ENCODE results near the gene RIPK1. TPM values are rescaled to one million over a fixed set of nuclear protein-coding genes. Genes with fewer than 3 reads are reported as not detected.
A peak's percentile ranks its signal among the peaks of the same experiment; 100 is the strongest.
"Not testable (repeated sequence)": the region's sequence is repeated elsewhere in the genome, so short reads cannot be mapped to it uniquely, and the experiment has no call there.

RIPK1 gene
- total and polyA plus RNA-seq, 9 of the 15 experiments (the other 6 are each of a cell fraction or from before 2014, with no cell fraction given): 3.8 to 24.9 (median 17.7) TPM

DNA sequence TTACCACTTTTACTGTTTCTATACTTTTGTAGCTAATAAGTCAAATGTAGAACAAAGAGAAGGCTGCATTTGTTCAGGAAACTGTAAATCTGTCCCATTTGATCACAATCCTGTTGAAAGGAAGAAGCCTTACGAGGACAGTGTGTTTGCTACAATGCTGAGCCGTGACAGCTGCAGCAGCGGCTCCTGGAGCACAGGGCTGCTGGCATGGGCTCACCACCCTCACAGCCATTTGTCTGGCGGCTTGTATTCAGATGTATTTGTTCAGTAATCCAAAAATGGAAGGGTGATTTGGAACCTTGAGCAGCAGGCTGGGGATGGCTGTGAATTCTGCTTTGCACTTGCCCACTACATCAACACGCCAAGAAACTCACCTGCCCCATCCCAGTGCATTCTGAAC lies 83.4 kb downstream of the RIPK1 start:
- in situ Hi-C loops (cut with MboI) (loop anchor here (5.0 kb wide), 1 partner anchor 96 kb away; no protein-coding TSS in a partner anchor), intact Hi-C loops (cut with micrococcal nuclease) (no loop called here)
- H3K27ac ChIP-seq (ENCODE audit: extremely low read depth, low read depth, low read length): no peak overlapping the region
- H3K27me3 ChIP-seq (ENCODE audit: control insufficient read depth in 2 of 2, insufficient read depth in 2 of 2, low read length in 2 of 2): no peaks in the 10 kb centered on the region
- 70% methylated on average over 5 of the region's 5 CpGs for WGBS (ENCODE audit: insufficient coverage, low coverage, missing lambda C conversion rate)
- ChIA-PET CTCF (ENCODE audit: low intra/inter-chr PET ratio) (interaction anchor here (0.6 kb wide), 1 partner anchor 96 kb away, joined by 3 read pairs; no protein-coding TSS in a partner anchor), POLR2A (interaction anchor here (0.7 to 2.9 kb wide), 4 partner anchors 8 to 110 kb away, joined by 3 to 8 read pairs (median 6); no protein-coding TSS in a partner anchor)
- H3K9me3 ChIP-seq (replicated peaks; ENCODE audit: control insufficient read depth, insufficient read depth, low read depth, low read length): no peaks in the 10 kb centered on the region
- peaks cover under 1 to 8% of the 10 kb centered on the region in 2 experiments; a peak in 2 of 5 replicates for H3K4me1 ChIP-seq (replicated peaks in 1 of 2; ENCODE audit: control insufficient read depth in 2 of 2, insufficient read depth in 2 of 2, low read length in 2 of 2)
- ATAC-seq (no peak), FAIRE-seq (no peak), DNase-seq (ENCODE audit: extremely low read depth in 1 of 4, low spot score in 3 of 4) (no peak)
- no peak overlapping the region for H3K4me3 ChIP-seq
- H3K9ac ChIP-seq (ENCODE audit: insufficient read depth in 1 of 2, low read depth in 2 of 2, low read length in 2 of 2): no peak overlapping the region
- no peak for TF ChIP-seq FOXK2 (conservative IDR thresholded peaks at IDR 0.05 in 1 of 2, IDR thresholded peaks at IDR 0.05 in 1 of 2; ENCODE audit: low read depth in 2 of 2)
- H2AFZ ChIP-seq (ENCODE audit: low read depth, low read length): no peak overlapping the region
- no peaks in the 10 kb centered on the region for H3K9me1 ChIP-seq (ENCODE audit: control insufficient read depth, insufficient read depth, low read length)
- BruUV-seq (replicated peaks): no TSS peak
- H3K4me2 ChIP-seq (ENCODE audit: insufficient read depth, low read length): no peak overlapping the region
- H3K36me3 ChIP-seq (ENCODE audit: control insufficient read depth, insufficient read depth, low read length): peaks cover 19% of the 10 kb centered on the region; the same call in 2 of the 3 replicates
- H4K20me1 ChIP-seq (replicated peaks; ENCODE audit: control insufficient read depth, insufficient read depth, low read length): peaks cover under 1% of the 10 kb centered on the region; the same call in 1 of the 2 replicates
- H3K79me2 ChIP-seq (ENCODE audit: control insufficient read depth, insufficient read depth, low read length): peaks cover 2% of the 10 kb centered on the region; the same call in 2 of the 3 replicates

DNA sequence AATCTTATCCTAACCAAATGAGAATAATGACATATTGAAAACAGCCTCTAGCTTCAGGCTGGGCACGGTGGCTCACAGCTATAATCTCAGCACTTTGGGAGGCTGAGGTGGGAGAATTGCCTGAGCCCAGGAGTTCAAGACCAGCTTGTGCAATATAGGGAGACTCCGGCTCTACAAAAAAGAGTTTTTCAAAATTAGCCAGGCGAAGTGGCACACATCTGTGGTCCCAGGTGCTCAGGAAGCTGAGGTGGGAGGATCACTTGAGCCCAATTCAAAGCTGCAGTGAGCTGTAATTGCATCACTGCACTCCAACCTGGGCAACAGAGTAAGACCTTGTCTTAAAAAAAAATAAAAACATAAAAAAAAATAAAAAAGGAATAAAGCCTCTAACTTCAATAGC lies 84.4 kb downstream of the RIPK1 start:
- CTCF ChIA-PET (ENCODE audit: low intra/inter-chr PET ratio): no interaction called here

DNA sequence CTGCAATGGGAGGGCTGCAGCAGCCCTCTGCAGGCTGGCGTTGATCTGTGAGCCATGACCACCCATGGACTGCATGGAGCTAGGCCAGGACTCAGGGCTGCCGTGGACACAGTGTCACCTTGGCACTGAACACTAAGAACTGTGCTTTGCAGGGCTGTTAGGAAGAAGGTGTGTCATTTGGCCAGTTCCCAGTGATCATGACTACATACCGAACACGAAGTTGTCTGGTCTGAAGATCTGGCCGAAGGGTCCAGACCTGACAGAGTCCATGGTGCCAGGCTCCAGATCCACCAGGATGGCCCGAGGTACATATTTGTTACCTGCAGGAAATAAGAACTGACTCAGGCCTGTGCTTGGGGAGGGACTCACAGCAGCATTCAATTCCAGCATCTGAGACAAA lies 87.1 kb downstream of the RIPK1 start:
- BruUV-seq (replicated peaks); H4K20me1 ChIP-seq (replicated peaks; ENCODE audit: control insufficient read depth, insufficient read depth, low read length); H2AFZ ChIP-seq (ENCODE audit: low read depth, low read length); H3K4me3 ChIP-seq; H3K9ac ChIP-seq (ENCODE audit: insufficient read depth in 1 of 2, low read depth in 2 of 2, low read length in 2 of 2); DNase-seq (ENCODE audit: extremely low read depth in 1 of 4, low spot score in 3 of 4); ATAC-seq; H3K9me1 ChIP-seq (ENCODE audit: control insufficient read depth, insufficient read depth, low read length); intact Hi-C loops (cut with micrococcal nuclease); H3K27me3 ChIP-seq (ENCODE audit: control insufficient read depth in 2 of 2, insufficient read depth in 2 of 2, low read length in 2 of 2); in situ Hi-C loops (cut with MboI); H3K9me3 ChIP-seq (replicated peaks; ENCODE audit: control insufficient read depth, insufficient read depth, low read depth, low read length); H3K4me2 ChIP-seq (ENCODE audit: insufficient read depth, low read length); CTCF ChIA-PET (ENCODE audit: low intra/inter-chr PET ratio); H3K27ac ChIP-seq (ENCODE audit: extremely low read depth, low read depth, low read length): not testable (repeated sequence)
- H3K4me1 ChIP-seq (replicated peaks in 1 of 2; ENCODE audit: control insufficient read depth in 2 of 2, insufficient read depth in 2 of 2, low read length in 2 of 2): peaks cover 23 to 36% of the 10 kb centered on the region in 2 experiments
- FAIRE-seq: peak; percentile 29
- peaks cover 19% of the 10 kb centered on the region; the same call in 2 of the 3 replicates for H3K36me3 ChIP-seq (ENCODE audit: control insufficient read depth, insufficient read depth, low read length)
- peaks cover 19% of the 10 kb centered on the region; the same call in 2 of the 3 replicates for H3K79me2 ChIP-seq (ENCODE audit: control insufficient read depth, insufficient read depth, low read length)
- POLR2A ChIA-PET: interaction anchor here (0.6 to 1.5 kb wide), 3 partner anchors 16 to 26 kb away, joined by 3 to 4 read pairs (median 3); no protein-coding TSS in a partner anchor
- 84% methylated on average over 6 of the region's 6 CpGs for WGBS (ENCODE audit: insufficient coverage, low coverage, missing lambda C conversion rate)

More for the DNA sequence above, 84.4 kb downstream of the RIPK1 start:
- H3K4me3 ChIP-seq: no peak overlapping the region
- no peak overlapping the region for H3K27ac ChIP-seq (ENCODE audit: extremely low read depth, low read depth, low read length)
- H3K9ac ChIP-seq (ENCODE audit: insufficient read depth in 1 of 2, low read depth in 2 of 2, low read length in 2 of 2): no peak overlapping the region; a peak in 1 of 4 replicates
- H2AFZ ChIP-seq (ENCODE audit: low read depth, low read length): no peak overlapping the region
- H3K4me1 ChIP-seq (replicated peaks in 1 of 2; ENCODE audit: control insufficient read depth in 2 of 2, insufficient read depth in 2 of 2, low read length in 2 of 2): peaks cover 3 to 17% of the 10 kb centered on the region in 2 experiments; a peak in 2 of 5 replicates
- in situ Hi-C loops (cut with MboI): loop anchor here (5.0 kb wide), 1 partner anchor 95 kb away; no protein-coding TSS in a partner anchor
- ATAC-seq (no peak), DNase-seq (ENCODE audit: extremely low read depth in 1 of 4, low spot score in 3 of 4) (no peak), FAIRE-seq (no peak)
- H3K9me3 ChIP-seq (replicated peaks; ENCODE audit: control insufficient read depth, insufficient read depth, low read depth, low read length): no peaks in the 10 kb centered on the region
- WGBS (ENCODE audit: insufficient coverage, low coverage, missing lambda C conversion rate): 74% methylated on average over 3 of the region's 3 CpGs
- no peak overlapping the region for H3K4me2 ChIP-seq (ENCODE audit: insufficient read depth, low read length)
- POLR2A ChIA-PET: interaction anchor here (0.6 to 1.6 kb wide), 5 partner anchors 9 to 153 kb away, joined by 3 to 8 read pairs (median 3); partner anchors contain the start of gene NQO2
- H4K20me1 ChIP-seq (replicated peaks; ENCODE audit: control insufficient read depth, insufficient read depth, low read length): peaks cover 3% of the 10 kb centered on the region; the same call in 1 of the 2 replicates
- TF ChIP-seq U2AF2 (optimal IDR thresholded peaks at IDR 0.05; ENCODE audit: low read depth, low read length): no peak
- TF ChIP-seq POLR3A (IDR thresholded peaks at IDR 0.05; ENCODE audit: borderline replicate concordance, extremely low read depth, insufficient read depth, insufficient read length): no peak
- TF ChIP-seq CEBPG (CRISPR knock-in tag; IDR thresholded peaks at IDR 0.05): no peak
- TF ChIP-seq CEBPG (tag; conservative IDR thresholded peaks at IDR 0.05 in 1 of 2, IDR thresholded peaks at IDR 0.05 in 1 of 2): 0 out of 4 replicates have a peak, but pooled peaks of 1 of the 2 experiments have one; percentile 13
- TF ChIP-seq, protein P1, sequence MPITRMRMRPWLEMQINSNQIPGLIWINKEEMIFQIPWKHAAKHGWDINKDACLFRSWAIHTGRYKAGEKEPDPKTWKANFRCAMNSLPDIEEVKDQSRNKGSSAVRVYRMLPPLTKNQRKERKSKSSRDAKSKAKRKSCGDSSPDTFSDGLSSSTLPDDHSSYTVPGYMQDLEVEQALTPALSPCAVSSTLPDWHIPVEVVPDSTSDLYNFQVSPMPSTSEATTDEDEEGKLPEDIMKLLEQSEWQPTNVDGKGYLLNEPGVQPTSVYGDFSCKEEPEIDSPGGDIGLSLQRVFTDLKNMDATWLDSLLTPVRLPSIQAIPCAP (CRISPR knock-in tag; IDR thresholded peaks at IDR 0.05; ENCODE audit: borderline replicate concordance): no peak
- H3K9me1 ChIP-seq (ENCODE audit: control insufficient read depth, insufficient read depth, low read length): no peaks in the 10 kb centered on the region
- peaks cover 19% of the 10 kb centered on the region; the same call in 2 of the 3 replicates for H3K36me3 ChIP-seq (ENCODE audit: control insufficient read depth, insufficient read depth, low read length)
- H3K79me2 ChIP-seq (ENCODE audit: control insufficient read depth, insufficient read depth, low read length): peaks cover 9% of the 10 kb centered on the region; the same call in 2 of the 3 replicates
- intact Hi-C loops (cut with micrococcal nuclease): no loop called here
- H3K27me3 ChIP-seq (ENCODE audit: control insufficient read depth in 2 of 2, insufficient read depth in 2 of 2, low read length in 2 of 2): no peaks in the 10 kb centered on the region
- TSS peak; percentile 56 for BruUV-seq (replicated peaks)
